Gastroesophageal sphincter (tissue), 4 donors: ENCODE data around the gene ZNF12. TPM values are rescaled to one million over a fixed set of nuclear protein-coding genes. Genes with fewer than 3 reads are reported as not detected.

ENCODE experiments used
- ATAC-seq: fragments of 150-250 bp; one replicate; pipeline ENCODE4 v1.9.1; 2016; ENCODE audit warnings: mild to moderate bottlenecking, moderate library complexity
- H3K27ac ChIP-seq, 4 donors: fragments of 200-600 bp; sonication (generic) in 3 of 4; 1 replicate in 3 of 4; 2 replicates in 1 of 4; pipeline ENCODE4 v1.5.1; 2016 to 2019
- H3K27me3 ChIP-seq: fragments of 200-600 bp; sonication (generic); one replicate; pipeline ENCODE4 v1.5.1; 2019
- H3K36me3 ChIP-seq, 2 donors: fragments of 200-600 bp; sonication (generic); one replicate each; pipeline ENCODE4 v1.5.1; 2019; ENCODE audit warnings: control low read depth in 1 of 2
- H3K4me1 ChIP-seq, 3 donors: fragments of 200-600 bp; sonication (generic); 1 replicate in 2 of 3; 2 replicates in 1 of 3; pipeline ENCODE4 v1.5.1; 2016 to 2019; ENCODE audit warnings: control low read depth in 2 of 3
- H3K4me3 ChIP-seq, 2 donors: fragments of 200-600 bp; sonication (generic); one replicate each; pipeline ENCODE4 v1.5.1; 2019; ENCODE audit warnings: mild to moderate bottlenecking in 1 of 2, moderate library complexity in 1 of 2
- H3K9me3 ChIP-seq, 3 donors: fragments of 200-600 bp; sonication (generic); one replicate each; pipeline ENCODE4 v1.5.1; 2017 to 2019; ENCODE audit warnings: control low read depth in 2 of 3
- EP300 ChIP-seq: sonication (generic); formaldehyde crosslinking; IDR thresholded peaks from one replicate; pipeline ENCODE4 v1.6.1; 2017; ENCODE audit warnings: antibody characterized with exemption, mild to moderate bottlenecking
- POLR2A ChIP-seq, 2 donors: fragments of 450-650 bp; IDR thresholded peaks; one replicate each; pipeline ENCODE4 v1.6.1; 2017; ENCODE audit warnings: antibody characterized with exemption in 2 of 2, mild to moderate bottlenecking in 2 of 2, moderate library complexity in 1 of 2
- POLR2AphosphoS5 ChIP-seq: sonication (generic); formaldehyde crosslinking; IDR thresholded peaks from one replicate; pipeline ENCODE4 v1.6.1; 2017; ENCODE audit warnings: antibody characterized with exemption
- WGBS, 2 donors: methylation state at CpG; one replicate each; pipeline ENCODE4 v1.1.5; 2018; ENCODE audit warnings: low coverage in 1 of 2; 5-methylcytosine and 5-hydroxymethylcytosine counted together
- total RNA-seq, 4 donors: library from RNA; depleted of rRNA; stranded (reverse); fragments of >200 nt; gene quantifications; one replicate each; pipeline ENCODE4 v1.1.0, GENCODE V29; 2016
- TF ChIP-seq, protein P1 (sequence below), 4 experiments: fragments of 200-600 bp in 2 of 4; fragments of 450-650 bp in 2 of 4; sonication (generic) in 1 of 4; IDR thresholded peaks; one replicate each; pipeline ENCODE4 v1.5.1; 2017 to 2019; ENCODE audit warnings: antibody characterized with exemption in 4 of 4, mild to moderate bottlenecking in 2 of 4, moderate library complexity in 2 of 4

Gene ZNF12
- total RNA-seq, 4 donors from 2014 or later, result 22.4 to 33.9 (median 24.5) TPM

- H3K27me3 ChIP-seq, result peaks cover 4% of the 10 kb centered on the region
- no peak for ATAC-seq
- no peaks in the 10 kb centered on the region for H3K4me1 ChIP-seq
- peaks cover 0 to 57% of the 10 kb centered on the region in 2 donors for H3K36me3 ChIP-seq
- H3K4me3 ChIP-seq, result no peak overlapping the region
- no peak overlapping the region for H3K27ac ChIP-seq
- H3K9me3 ChIP-seq, result peaks cover 0 to 9% (median 0%) of the 10 kb centered on the region in 3 donors
- WGBS, 2 donors, result 86 to 92% methylated on average over 4 to 6 of the region's 17 CpGs
- no peak for TF ChIP-seq EP300
- no peak for TF ChIP-seq POLR2AphosphoS5
- TF ChIP-seq, protein P1, sequence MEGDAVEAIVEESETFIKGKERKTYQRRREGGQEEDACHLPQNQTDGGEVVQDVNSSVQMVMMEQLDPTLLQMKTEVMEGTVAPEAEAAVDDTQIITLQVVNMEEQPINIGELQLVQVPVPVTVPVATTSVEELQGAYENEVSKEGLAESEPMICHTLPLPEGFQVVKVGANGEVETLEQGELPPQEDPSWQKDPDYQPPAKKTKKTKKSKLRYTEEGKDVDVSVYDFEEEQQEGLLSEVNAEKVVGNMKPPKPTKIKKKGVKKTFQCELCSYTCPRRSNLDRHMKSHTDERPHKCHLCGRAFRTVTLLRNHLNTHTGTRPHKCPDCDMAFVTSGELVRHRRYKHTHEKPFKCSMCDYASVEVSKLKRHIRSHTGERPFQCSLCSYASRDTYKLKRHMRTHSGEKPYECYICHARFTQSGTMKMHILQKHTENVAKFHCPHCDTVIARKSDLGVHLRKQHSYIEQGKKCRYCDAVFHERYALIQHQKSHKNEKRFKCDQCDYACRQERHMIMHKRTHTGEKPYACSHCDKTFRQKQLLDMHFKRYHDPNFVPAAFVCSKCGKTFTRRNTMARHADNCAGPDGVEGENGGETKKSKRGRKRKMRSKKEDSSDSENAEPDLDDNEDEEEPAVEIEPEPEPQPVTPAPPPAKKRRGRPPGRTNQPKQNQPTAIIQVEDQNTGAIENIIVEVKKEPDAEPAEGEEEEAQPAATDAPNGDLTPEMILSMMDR (IDR thresholded peaks at IDR 0.05), result no peak
- TF ChIP-seq POLR2A (IDR thresholded peaks at IDR 0.05), result no peak
These were observed 50.9 kb downstream of the ZNF12 start for GRCh38 chr7:6655636-6656385.

GRCh38 chr7:6654842-6655610 is 51.7 kb downstream of the ZNF12 start:
- WGBS, 2 donors, result 89 to 100% methylated on average over 6 to 13 of the region's 48 CpGs
- H3K9me3 ChIP-seq, result peaks cover 0 to 9% (median 0%) of the 10 kb centered on the region in 3 donors
- H3K4me1 ChIP-seq, result no peaks in the 10 kb centered on the region
- H3K27ac ChIP-seq, result no peak overlapping the region
- ATAC-seq, result no peak
- H3K36me3 ChIP-seq, result peaks cover 0 to 64% of the 10 kb centered on the region in 2 donors
- TF ChIP-seq EP300 (no peak), POLR2AphosphoS5 (no peak), POLR2A (IDR thresholded peaks at IDR 0.05) (no peak)
- TF ChIP-seq, protein P1 (IDR thresholded peaks at IDR 0.05), result no peak
- peaks cover 4% of the 10 kb centered on the region for H3K27me3 ChIP-seq
- H3K4me3 ChIP-seq, result no peak overlapping the region

GRCh38 chr7:6654113-6654841 is 52.5 kb downstream of the ZNF12 start:
- no peak overlapping the region for H3K27ac ChIP-seq
- 95% methylated on average over 14 of the region's 94 CpGs; no CpG with 5 or more reads in 1 of the 2 donors for WGBS, 2 donors
- TF ChIP-seq POLR2AphosphoS5 (no peak), POLR2A (IDR thresholded peaks at IDR 0.05) (no peak), EP300 (no peak)
- TF ChIP-seq, protein P1 (IDR thresholded peaks at IDR 0.05), result no peak
- no peak for ATAC-seq
- no peaks in the 10 kb centered on the region for H3K4me1 ChIP-seq
- peaks cover 0 to 72% of the 10 kb centered on the region in 2 donors for H3K36me3 ChIP-seq
- H3K9me3 ChIP-seq, result peaks cover 0 to 9% (median 0%) of the 10 kb centered on the region in 3 donors
- no peaks in the 10 kb centered on the region for H3K27me3 ChIP-seq
- H3K4me3 ChIP-seq, result no peak overlapping the region

- no peaks in the 10 kb centered on the region for H3K27me3 ChIP-seq
- WGBS, 2 donors, result 87% methylated on average over 10 of the region's 146 CpGs; no CpG with 5 or more reads in 1 of the 2 donors
- TF ChIP-seq, protein P1 (IDR thresholded peaks at IDR 0.05), result no peak
- no peak for TF ChIP-seq POLR2AphosphoS5
- no peak for TF ChIP-seq EP300
- no peak overlapping the region for H3K27ac ChIP-seq
- peaks cover 0 to 81% of the 10 kb centered on the region in 2 donors for H3K36me3 ChIP-seq
- no peaks in the 10 kb centered on the region for H3K4me1 ChIP-seq
- no peak overlapping the region for H3K4me3 ChIP-seq
- H3K9me3 ChIP-seq, result peaks cover 0 to 9% (median 0%) of the 10 kb centered on the region in 3 donors
- no peak for ATAC-seq
These were observed 53.4 kb downstream of the ZNF12 start for GRCh38 chr7:6653071-6654003.
